ENCODE results near the gene AKR1D1. TPM values are rescaled to one million over a fixed set of nuclear protein-coding genes. Genes with fewer than 3 reads are reported as not detected.

AKR1D1 gene
- total and polyA plus RNA-seq, 2 donors (not counting 3 experiments of a cell fraction or from before 2014, with no cell fraction given), result not detected

GRCh38 chr7:138161600-138162081, 85.4 kb downstream of the AKR1D1 start:
- no peak for TF ChIP-seq FOS (IDR thresholded peaks at IDR 0.05; ENCODE audit: borderline replicate concordance, insufficient read depth, low read length)
- TF ChIP-seq, protein P1, sequence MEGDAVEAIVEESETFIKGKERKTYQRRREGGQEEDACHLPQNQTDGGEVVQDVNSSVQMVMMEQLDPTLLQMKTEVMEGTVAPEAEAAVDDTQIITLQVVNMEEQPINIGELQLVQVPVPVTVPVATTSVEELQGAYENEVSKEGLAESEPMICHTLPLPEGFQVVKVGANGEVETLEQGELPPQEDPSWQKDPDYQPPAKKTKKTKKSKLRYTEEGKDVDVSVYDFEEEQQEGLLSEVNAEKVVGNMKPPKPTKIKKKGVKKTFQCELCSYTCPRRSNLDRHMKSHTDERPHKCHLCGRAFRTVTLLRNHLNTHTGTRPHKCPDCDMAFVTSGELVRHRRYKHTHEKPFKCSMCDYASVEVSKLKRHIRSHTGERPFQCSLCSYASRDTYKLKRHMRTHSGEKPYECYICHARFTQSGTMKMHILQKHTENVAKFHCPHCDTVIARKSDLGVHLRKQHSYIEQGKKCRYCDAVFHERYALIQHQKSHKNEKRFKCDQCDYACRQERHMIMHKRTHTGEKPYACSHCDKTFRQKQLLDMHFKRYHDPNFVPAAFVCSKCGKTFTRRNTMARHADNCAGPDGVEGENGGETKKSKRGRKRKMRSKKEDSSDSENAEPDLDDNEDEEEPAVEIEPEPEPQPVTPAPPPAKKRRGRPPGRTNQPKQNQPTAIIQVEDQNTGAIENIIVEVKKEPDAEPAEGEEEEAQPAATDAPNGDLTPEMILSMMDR (IDR thresholded peaks at IDR 0.05; ENCODE audit: extremely low read depth in 1 of 2, insufficient read depth in 1 of 2, low read depth in 1 of 2, low read length in 2 of 2), result peak; percentile 61 to 77
- peak; percentile 76 for DNase-seq (ENCODE audit: low read depth, low spot score)
- H3K4me1 ChIP-seq (ENCODE audit: control insufficient read depth, extremely low read depth, insufficient read depth, low read length), result no peaks in the 10 kb centered on the region
- peak overlapping the region; percentile 30 for H3K4me2 ChIP-seq (ENCODE audit: insufficient read depth, low read length)
- no peaks in the 10 kb centered on the region for H3K27me3 ChIP-seq (ENCODE audit: control insufficient read depth in 2 of 2, insufficient read depth in 2 of 2, low read length in 2 of 2)
- dilution Hi-C loops (cut with MboI; ENCODE audit: extremely low pct_ligation_motif_present, low sequenced_read_pairs), result no loop called here
- intact Hi-C loops (cut with micrococcal nuclease), result loop anchor here (1.0 to 10.0 kb wide), 7 partner anchors 96 to 577 kb away; no protein-coding TSS in a partner anchor
- H4K20me1 ChIP-seq (replicated peaks; ENCODE audit: control insufficient read depth, extremely low read depth, insufficient read depth, low read length), result no peaks in the 10 kb centered on the region
- BruUV-seq (replicated peaks), result no TSS peak
- no peak overlapping the region for H3K4me3 ChIP-seq (replicated peaks in 1 of 3; ENCODE audit: insufficient read depth in 1 of 3, low read depth in 1 of 3, low read length in 3 of 3)
- peak overlapping the region; percentile 60 for H2AFZ ChIP-seq (ENCODE audit: low read depth, low read length)
- no peaks in the 10 kb centered on the region for H3K9me3 ChIP-seq (replicated peaks; ENCODE audit: control insufficient read depth, insufficient read depth, low read length)
- no peaks in the 10 kb centered on the region for H3K9me1 ChIP-seq (replicated peaks; ENCODE audit: control insufficient read depth, extremely low read depth, insufficient read depth, low read length)
- FAIRE-seq, result peak; percentile 91
- no peak overlapping the region for H3K27ac ChIP-seq (ENCODE audit: insufficient read depth, low read depth, low read length)
- H3K36me3 ChIP-seq (ENCODE audit: control insufficient read depth in 2 of 2, extremely low read depth in 1 of 2, insufficient read depth in 2 of 2, low read length in 2 of 2), result no peaks in the 10 kb centered on the region
- no peak overlapping the region for H3K9ac ChIP-seq (replicated peaks; ENCODE audit: extremely low read depth, insufficient read depth, low read length)
- CTCF ChIA-PET, result interaction anchor here (0.6 to 6.2 kb wide), 20 partner anchors 9 to 725 kb away, joined by 3 to 345 read pairs (median 4); partner anchors contain the start of gene TRIM24
- no peaks in the 10 kb centered on the region for H3K79me2 ChIP-seq (ENCODE audit: control insufficient read depth, insufficient read depth, low read length)
- POLR2A ChIA-PET, result interaction anchor here (1.3 kb wide), 1 partner anchor 577 kb away, joined by 7 read pairs; no protein-coding TSS in a partner anchor

- no peaks in the 10 kb centered on the region for H3K79me2 ChIP-seq (ENCODE audit: control insufficient read depth, insufficient read depth, low read length)
- intact Hi-C loops (cut with micrococcal nuclease) (loop anchor here (5.0 to 10.0 kb wide), 2 partner anchors 95 to 383 kb away; no protein-coding TSS in a partner anchor), dilution Hi-C loops (cut with MboI; ENCODE audit: extremely low pct_ligation_motif_present, low sequenced_read_pairs) (no loop called here)
- H2AFZ ChIP-seq (ENCODE audit: low read depth, low read length), result no peak overlapping the region
- no peaks in the 10 kb centered on the region for H3K27me3 ChIP-seq (ENCODE audit: control insufficient read depth in 2 of 2, insufficient read depth in 2 of 2, low read length in 2 of 2)
- FAIRE-seq, result no peak
- no peaks in the 10 kb centered on the region for H3K36me3 ChIP-seq (ENCODE audit: control insufficient read depth in 2 of 2, extremely low read depth in 1 of 2, insufficient read depth in 2 of 2, low read length in 2 of 2)
- H3K4me1 ChIP-seq (ENCODE audit: control insufficient read depth, extremely low read depth, insufficient read depth, low read length), result no peaks in the 10 kb centered on the region
- no peaks in the 10 kb centered on the region for H3K9me1 ChIP-seq (replicated peaks; ENCODE audit: control insufficient read depth, extremely low read depth, insufficient read depth, low read length)
- ChIA-PET POLR2A (interaction anchor here (1.3 kb wide), 1 partner anchor 577 kb away, joined by 7 read pairs; no protein-coding TSS in a partner anchor), CTCF (interaction anchor here (1.1 to 6.2 kb wide), 11 partner anchors 10 to 581 kb away, joined by 3 to 345 read pairs (median 4); partner anchors contain the start of gene TRIM24)
- H4K20me1 ChIP-seq (replicated peaks; ENCODE audit: control insufficient read depth, extremely low read depth, insufficient read depth, low read length), result no peaks in the 10 kb centered on the region
- no peak overlapping the region for H3K27ac ChIP-seq (ENCODE audit: insufficient read depth, low read depth, low read length)
- no peak for DNase-seq (ENCODE audit: low read depth, low spot score)
- no peak overlapping the region for H3K9ac ChIP-seq (replicated peaks; ENCODE audit: extremely low read depth, insufficient read depth, low read length)
- no peaks in the 10 kb centered on the region for H3K9me3 ChIP-seq (replicated peaks; ENCODE audit: control insufficient read depth, insufficient read depth, low read length)
- H3K4me3 ChIP-seq (replicated peaks in 1 of 3; ENCODE audit: insufficient read depth in 1 of 3, low read depth in 1 of 3, low read length in 3 of 3), result no peak overlapping the region
- no peak overlapping the region for H3K4me2 ChIP-seq (ENCODE audit: insufficient read depth, low read length)
- BruUV-seq (replicated peaks), result no TSS peak
- no peak for TF ChIP-seq JUN (IDR thresholded peaks at IDR 0.05; ENCODE audit: borderline replicate concordance, insufficient read depth, insufficient read length, low read depth)
- TF ChIP-seq, protein P2, sequence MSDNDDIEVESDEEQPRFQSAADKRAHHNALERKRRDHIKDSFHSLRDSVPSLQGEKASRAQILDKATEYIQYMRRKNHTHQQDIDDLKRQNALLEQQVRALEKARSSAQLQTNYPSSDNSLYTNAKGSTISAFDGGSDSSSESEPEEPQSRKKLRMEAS (IDR thresholded peaks at IDR 0.05; ENCODE audit: insufficient read depth, insufficient read length), result no peak
Measured at GRCh38 chr7:138162236-138162635, 86.0 kb downstream of the AKR1D1 start.
